ENCODE measurements around the gene GALNT15.

GALNT15 gene

DNA sequence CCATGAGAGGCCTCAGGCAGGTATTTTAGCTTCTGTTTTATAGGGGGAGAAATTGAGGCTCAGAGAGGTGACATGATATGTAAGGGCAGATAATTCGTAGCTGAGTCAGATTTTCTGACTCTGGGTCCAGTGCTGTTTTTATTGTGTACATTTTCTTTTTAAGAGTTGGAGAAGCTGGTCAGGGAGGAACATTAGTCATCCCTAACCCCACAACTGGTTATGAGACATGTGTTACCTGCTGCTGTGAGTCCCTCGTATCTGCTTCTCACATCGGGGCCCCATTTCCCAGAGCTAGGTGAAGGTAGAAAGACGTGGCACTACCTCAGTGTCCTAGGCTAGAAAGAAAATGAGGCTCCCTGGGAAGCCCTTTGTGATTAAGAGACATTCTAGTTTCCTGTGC is 28.6 kb downstream of the GALNT15 start:
- no peak overlapping the region for H3K27ac ChIP-seq (ENCODE audit: low read length)
- H3K36me3 ChIP-seq (ENCODE audit: control insufficient read depth, insufficient read depth, low read length), result no peaks in the 10 kb centered on the region
- no CpG with 5 or more reads among the region's 4 CpGs for WGBS (ENCODE audit: insufficient coverage, insufficient read length)
- no peak overlapping the region for H3K4me3 ChIP-seq (ENCODE audit: low read length)
- no peaks in the 10 kb centered on the region for H3K27me3 ChIP-seq (ENCODE audit: control insufficient read depth, insufficient read depth, low read length)
- H3K4me1 ChIP-seq (ENCODE audit: control insufficient read depth, insufficient read depth, low read length), result no peaks in the 10 kb centered on the region
- H3K9me3 ChIP-seq (ENCODE audit: control insufficient read depth, insufficient read depth, low read length), result no peaks in the 10 kb centered on the region
- no peak for DNase-seq (ENCODE audit: low read depth, low spot score)

DNA sequence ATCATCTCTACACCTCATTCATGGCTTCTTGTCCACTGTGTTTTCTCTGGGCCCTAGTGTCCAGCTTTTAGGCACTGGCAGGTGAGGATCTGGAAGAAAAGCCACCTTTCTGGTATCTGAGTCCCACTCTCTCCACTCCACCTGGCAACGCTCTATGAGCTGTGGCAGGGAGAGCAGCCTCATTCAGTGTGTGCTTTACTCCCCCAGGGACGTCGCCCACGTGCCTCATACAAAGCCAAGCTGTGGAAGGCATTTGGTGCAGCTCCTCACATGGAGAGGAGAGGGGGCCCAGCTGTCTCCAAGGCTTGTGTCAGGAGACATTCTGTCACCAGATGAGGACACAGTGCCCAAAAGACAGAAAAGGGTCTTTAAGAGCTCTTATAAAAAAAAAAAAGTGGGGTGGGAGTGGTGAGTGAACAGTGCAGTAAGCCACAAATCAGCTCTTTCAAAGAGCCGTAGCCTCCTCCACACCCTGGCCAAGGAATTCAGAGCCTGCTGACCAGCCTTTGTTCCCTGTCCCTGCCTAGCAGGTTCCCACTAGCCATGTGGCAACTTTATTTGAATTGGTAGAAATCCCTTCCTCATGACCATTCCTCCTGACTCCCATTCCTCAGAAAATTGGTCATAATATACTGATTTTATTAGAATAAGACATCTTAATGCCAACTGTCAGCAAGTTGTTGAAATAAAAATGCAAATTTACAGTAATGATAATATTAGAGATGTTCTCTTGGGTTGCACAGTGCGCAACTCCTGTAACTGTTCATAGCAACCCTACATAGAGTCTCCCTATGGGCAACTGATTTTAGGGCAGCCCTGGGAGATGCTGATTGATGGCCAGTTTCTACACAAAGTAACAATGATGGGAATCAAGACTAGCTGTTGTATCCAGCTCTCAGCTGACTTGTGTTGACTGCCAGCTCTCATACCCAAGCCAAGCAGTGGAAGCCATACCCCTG is 29.5 kb downstream of the GALNT15 start:
- H3K4me3 ChIP-seq (ENCODE audit: low read length), result no peak overlapping the region
- H3K27ac ChIP-seq (ENCODE audit: low read length), result no peak overlapping the region
- no CpG with 5 or more reads among the region's 6 CpGs for WGBS (ENCODE audit: insufficient coverage, insufficient read length)
- no peaks in the 10 kb centered on the region for H3K27me3 ChIP-seq (ENCODE audit: control insufficient read depth, insufficient read depth, low read length)
- H3K36me3 ChIP-seq (ENCODE audit: control insufficient read depth, insufficient read depth, low read length), result no peaks in the 10 kb centered on the region
- no peaks in the 10 kb centered on the region for H3K9me3 ChIP-seq (ENCODE audit: control insufficient read depth, insufficient read depth, low read length)
- H3K4me1 ChIP-seq (ENCODE audit: control insufficient read depth, insufficient read depth, low read length), result no peaks in the 10 kb centered on the region
- no peak for DNase-seq (ENCODE audit: low read depth, low spot score)

DNA sequence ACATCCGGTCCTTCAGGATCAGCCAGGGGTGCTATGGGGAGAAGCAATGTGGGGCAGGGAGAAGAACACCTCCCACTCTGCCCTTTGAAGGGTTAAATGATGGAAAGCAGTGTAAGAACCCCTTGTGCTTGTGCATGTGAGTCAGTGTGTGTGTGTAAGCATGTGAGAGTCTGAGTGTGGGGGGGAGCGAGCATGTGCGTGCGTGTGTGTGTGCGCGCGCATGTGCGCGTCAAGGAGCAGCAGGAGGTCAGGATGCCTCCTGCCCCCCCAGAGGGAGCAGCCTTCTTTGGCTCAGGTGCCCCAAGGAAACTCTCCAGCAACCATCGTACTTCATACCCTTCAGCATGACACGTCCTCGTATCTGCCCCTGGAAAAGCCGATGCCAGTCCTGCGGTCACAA is 30.3 kb downstream of the GALNT15 start:
- Histone ChIP-seq H3K4me1 (ENCODE audit: control insufficient read depth, insufficient read depth, low read length) (no peaks in the 10 kb centered on the region), H3K27me3 (ENCODE audit: control insufficient read depth, insufficient read depth, low read length) (no peaks in the 10 kb centered on the region), H3K4me3 (ENCODE audit: low read length) (no peak overlapping the region), H3K36me3 (ENCODE audit: control insufficient read depth, insufficient read depth, low read length) (no peaks in the 10 kb centered on the region), H3K27ac (ENCODE audit: low read length) (no peak overlapping the region), H3K9me3 (ENCODE audit: control insufficient read depth, insufficient read depth, low read length) (no peaks in the 10 kb centered on the region)
- no peak for DNase-seq (ENCODE audit: low read depth, low spot score)
- no CpG with 5 or more reads among the region's 14 CpGs for WGBS (ENCODE audit: insufficient coverage, insufficient read length)

DNA sequence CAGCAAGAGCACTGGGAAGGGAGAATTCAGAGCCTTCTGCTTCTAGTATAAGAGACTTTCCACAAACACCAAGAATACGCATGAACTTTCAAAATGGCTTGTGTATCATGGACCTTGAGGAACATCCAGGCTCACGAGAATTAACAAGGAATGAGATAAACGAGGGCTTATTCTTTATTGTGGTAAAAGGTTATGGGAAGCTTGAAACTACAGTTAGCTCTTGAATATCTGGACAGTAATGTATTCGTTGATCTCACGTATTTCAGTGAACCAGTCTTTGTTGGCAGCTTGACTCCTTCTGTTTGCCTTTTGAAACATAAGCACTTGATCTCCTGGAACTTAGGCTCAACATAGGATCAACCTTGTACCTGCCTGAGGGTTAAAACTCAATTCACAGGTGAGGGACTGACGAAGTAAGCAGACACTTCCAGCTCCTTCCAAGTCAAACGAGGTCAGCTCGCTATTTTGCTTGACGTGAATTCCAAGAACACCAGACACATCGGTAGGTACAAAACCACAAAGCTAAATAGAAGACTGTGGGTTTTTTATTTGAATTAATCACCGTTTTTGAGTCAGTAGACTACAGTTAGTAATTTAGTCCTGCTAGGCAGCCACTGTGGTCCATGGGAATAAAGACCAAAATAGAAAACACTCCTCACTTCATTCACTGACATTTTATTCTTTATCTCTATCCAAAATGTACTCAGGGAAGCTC is 30.8 kb downstream of the GALNT15 start:
- H3K4me1 ChIP-seq (ENCODE audit: control insufficient read depth, insufficient read depth, low read length), result no peaks in the 10 kb centered on the region
- no peaks in the 10 kb centered on the region for H3K9me3 ChIP-seq (ENCODE audit: control insufficient read depth, insufficient read depth, low read length)
- no peak for DNase-seq (ENCODE audit: low read depth, low spot score)
- H3K27ac ChIP-seq (ENCODE audit: low read length), result no peak overlapping the region
- no CpG with 5 or more reads among the region's 11 CpGs for WGBS (ENCODE audit: insufficient coverage, insufficient read length)
- H3K4me3 ChIP-seq (ENCODE audit: low read length), result no peak overlapping the region
- H3K27me3 ChIP-seq (ENCODE audit: control insufficient read depth, insufficient read depth, low read length), result no peaks in the 10 kb centered on the region
- no peaks in the 10 kb centered on the region for H3K36me3 ChIP-seq (ENCODE audit: control insufficient read depth, insufficient read depth, low read length)

DNA sequence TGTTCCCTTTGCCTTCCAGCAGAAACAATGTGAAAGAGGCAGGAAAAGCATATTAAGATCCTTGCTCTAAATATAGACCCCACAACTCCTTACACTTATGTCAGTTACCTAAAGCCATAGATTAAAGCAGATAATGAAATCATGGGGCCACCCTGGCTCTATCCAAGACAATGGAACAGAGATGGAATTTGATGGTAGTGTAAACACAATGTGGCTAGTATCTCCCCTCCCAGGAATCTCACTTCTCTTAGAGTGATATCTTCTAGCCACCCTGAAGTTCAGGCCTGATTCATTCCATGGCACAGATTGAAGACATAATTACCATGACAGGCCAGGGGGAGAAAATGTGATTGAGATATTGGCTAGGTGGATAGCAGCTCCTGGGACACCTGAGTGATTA is 32.6 kb downstream of the GALNT15 start:
- Histone ChIP-seq H3K27ac (ENCODE audit: low read length) (no peak overlapping the region), H3K27me3 (ENCODE audit: control insufficient read depth, insufficient read depth, low read length) (no peaks in the 10 kb centered on the region), H3K36me3 (ENCODE audit: control insufficient read depth, insufficient read depth, low read length) (no peaks in the 10 kb centered on the region), H3K9me3 (ENCODE audit: control insufficient read depth, insufficient read depth, low read length) (no peaks in the 10 kb centered on the region), H3K4me1 (ENCODE audit: control insufficient read depth, insufficient read depth, low read length) (no peaks in the 10 kb centered on the region), H3K4me3 (ENCODE audit: low read length) (no peak overlapping the region)
- no peak for DNase-seq (ENCODE audit: low read depth, low spot score)

DNA sequence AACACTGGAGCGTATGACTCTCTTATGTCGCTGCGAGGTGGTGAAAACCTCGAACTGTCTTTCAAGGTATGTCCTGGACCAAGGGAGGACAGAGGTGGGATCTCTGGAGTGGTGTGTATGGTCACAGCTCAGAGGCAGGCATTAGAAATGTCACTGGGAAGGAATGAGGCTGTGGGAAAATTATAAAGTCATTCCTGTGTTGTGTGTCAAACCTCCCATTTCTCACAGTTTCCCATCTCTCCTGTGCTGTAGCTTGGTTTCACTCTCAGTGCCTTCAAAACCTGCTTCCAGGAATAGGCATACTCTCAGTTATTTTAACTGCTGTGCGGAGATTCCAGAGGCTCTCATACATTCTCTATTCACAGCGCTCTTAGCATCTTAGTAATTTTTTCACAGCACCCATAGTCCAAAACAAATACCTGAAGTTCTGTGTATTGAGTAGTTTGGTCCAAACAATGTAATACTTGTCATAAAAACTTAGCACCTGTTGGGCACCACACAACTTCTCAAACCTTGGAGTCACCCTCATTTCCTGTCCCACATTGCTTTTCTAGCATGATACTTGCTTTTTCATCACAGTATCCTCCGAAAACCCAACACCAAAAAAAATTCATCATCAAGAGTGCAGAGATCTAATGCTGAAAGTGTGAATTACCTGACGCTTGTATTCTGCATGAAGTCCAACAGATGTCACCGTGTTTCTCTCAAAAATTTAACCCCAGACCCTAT is 36.9 kb downstream of the GALNT15 start:
- Histone ChIP-seq H3K9me3 (ENCODE audit: control insufficient read depth, insufficient read depth, low read length) (no peaks in the 10 kb centered on the region), H3K27ac (ENCODE audit: low read length) (no peak overlapping the region), H3K36me3 (ENCODE audit: control insufficient read depth, insufficient read depth, low read length) (no peaks in the 10 kb centered on the region), H3K4me1 (ENCODE audit: control insufficient read depth, insufficient read depth, low read length) (no peaks in the 10 kb centered on the region; the same call in 1 of the 2 replicates), H3K4me3 (ENCODE audit: low read length) (no peak overlapping the region), H3K27me3 (ENCODE audit: control insufficient read depth, insufficient read depth, low read length) (no peaks in the 10 kb centered on the region)
- DNase-seq (ENCODE audit: low read depth, low spot score), result no peak
- WGBS (ENCODE audit: insufficient coverage, insufficient read length), result no CpG with 5 or more reads among the region's 9 CpGs

DNA sequence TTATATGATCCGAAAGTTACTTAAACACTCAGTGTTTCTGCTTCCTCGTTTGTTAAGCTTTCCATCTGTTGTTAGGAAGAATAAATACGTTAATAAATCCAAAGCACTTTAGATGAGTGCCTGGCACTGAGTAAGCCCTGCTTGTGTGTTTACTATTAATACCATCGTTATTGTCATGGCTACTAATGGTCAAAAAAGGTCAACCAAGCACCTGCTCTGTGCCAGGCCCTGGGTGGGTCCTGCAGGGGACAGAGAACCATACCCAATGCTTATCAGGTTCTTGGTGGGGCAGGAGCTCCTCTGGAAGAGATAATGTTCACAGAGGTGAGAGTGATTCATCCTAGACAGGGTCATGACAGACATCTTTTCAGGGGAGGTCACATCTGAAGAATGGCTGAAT is 39.9 kb downstream of the GALNT15 start:
- Histone ChIP-seq H3K4me3 (ENCODE audit: low read length) (no peak overlapping the region), H3K27ac (ENCODE audit: low read length) (no peak overlapping the region), H3K36me3 (ENCODE audit: control insufficient read depth, insufficient read depth, low read length) (no peaks in the 10 kb centered on the region), H3K27me3 (ENCODE audit: control insufficient read depth, insufficient read depth, low read length) (no peaks in the 10 kb centered on the region), H3K4me1 (ENCODE audit: control insufficient read depth, insufficient read depth, low read length) (no peaks in the 10 kb centered on the region; the same call in 1 of the 2 replicates), H3K9me3 (ENCODE audit: control insufficient read depth, insufficient read depth, low read length) (no peaks in the 10 kb centered on the region)
- WGBS (ENCODE audit: insufficient coverage, insufficient read length), result no CpG with 5 or more reads among the region's 4 CpGs
- no peak for DNase-seq (ENCODE audit: low read depth, low spot score)

DNA sequence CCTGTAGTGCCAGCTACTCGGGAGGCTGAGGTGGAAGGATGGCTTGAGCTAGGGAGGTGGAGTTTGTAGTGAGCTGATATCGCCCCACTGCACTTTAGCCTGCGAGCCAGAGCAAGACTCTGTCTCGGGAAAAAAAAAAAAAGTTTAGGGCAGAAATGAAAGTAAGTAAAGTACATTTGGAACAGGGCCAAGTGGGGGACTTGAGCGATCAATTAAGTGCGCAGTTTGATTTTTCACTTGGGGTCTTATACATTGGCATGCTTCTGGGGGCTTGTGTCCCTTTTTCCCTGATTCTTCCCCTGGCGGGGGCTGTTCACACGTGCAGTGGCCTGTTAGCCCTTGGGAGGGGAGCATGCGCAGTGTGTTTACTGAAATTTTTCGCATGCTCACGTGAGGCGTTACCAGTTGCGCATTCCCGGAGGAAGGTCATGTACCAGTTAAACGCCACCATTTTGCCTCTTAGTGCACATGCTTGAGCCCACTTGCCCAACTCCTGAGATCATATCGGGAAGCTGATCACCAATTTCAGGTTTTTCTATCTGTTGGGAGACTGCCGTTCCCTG is 42.0 kb downstream of the GALNT15 start:
- Histone ChIP-seq H3K27me3 (ENCODE audit: control insufficient read depth, insufficient read depth, low read length) (no peaks in the 10 kb centered on the region), H3K36me3 (ENCODE audit: control insufficient read depth, insufficient read depth, low read length) (no peaks in the 10 kb centered on the region), H3K4me3 (ENCODE audit: low read length) (no peak overlapping the region), H3K4me1 (ENCODE audit: control insufficient read depth, insufficient read depth, low read length) (no peaks in the 10 kb centered on the region; the same call in 1 of the 2 replicates), H3K27ac (ENCODE audit: low read length) (no peak overlapping the region), H3K9me3 (ENCODE audit: control insufficient read depth, insufficient read depth, low read length) (no peaks in the 10 kb centered on the region)
- no CpG with 5 or more reads among the region's 17 CpGs for WGBS (ENCODE audit: insufficient coverage, insufficient read length)
- no peak for DNase-seq (ENCODE audit: low read depth, low spot score)

DNA sequence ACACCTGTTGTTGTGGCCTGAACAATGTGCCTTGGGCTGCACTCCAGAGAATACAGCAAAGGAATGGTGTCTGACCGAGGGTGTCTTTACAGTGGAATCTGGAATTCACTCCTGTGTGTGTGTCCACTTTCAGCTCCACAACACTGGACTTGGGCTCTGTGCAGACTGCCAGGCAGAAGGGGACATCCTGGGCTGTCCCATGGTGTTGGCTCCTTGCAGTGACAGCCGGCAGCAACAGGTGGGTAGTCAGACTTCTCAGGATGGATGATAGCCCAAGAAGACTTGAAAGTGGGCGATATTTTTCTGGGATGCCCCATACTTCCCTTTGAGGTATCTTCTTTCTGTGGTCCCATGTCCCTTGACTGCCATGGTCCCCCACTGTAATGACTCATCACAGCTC is 45.3 kb downstream of the GALNT15 start:
- no CpG with 5 or more reads among the region's 3 CpGs for WGBS (ENCODE audit: insufficient coverage, insufficient read length)
- H3K36me3 ChIP-seq (ENCODE audit: control insufficient read depth, insufficient read depth, low read length), result no peaks in the 10 kb centered on the region
- no peaks in the 10 kb centered on the region for H3K27me3 ChIP-seq (ENCODE audit: control insufficient read depth, insufficient read depth, low read length)
- H3K27ac ChIP-seq (ENCODE audit: low read length), result no peak overlapping the region
- no peaks in the 10 kb centered on the region for H3K9me3 ChIP-seq (ENCODE audit: control insufficient read depth, insufficient read depth, low read length)
- no peaks in the 10 kb centered on the region for H3K4me1 ChIP-seq (ENCODE audit: control insufficient read depth, insufficient read depth, low read length)
- no peak for DNase-seq (ENCODE audit: low read depth, low spot score)
- no peak overlapping the region for H3K4me3 ChIP-seq (ENCODE audit: low read length)

DNA sequence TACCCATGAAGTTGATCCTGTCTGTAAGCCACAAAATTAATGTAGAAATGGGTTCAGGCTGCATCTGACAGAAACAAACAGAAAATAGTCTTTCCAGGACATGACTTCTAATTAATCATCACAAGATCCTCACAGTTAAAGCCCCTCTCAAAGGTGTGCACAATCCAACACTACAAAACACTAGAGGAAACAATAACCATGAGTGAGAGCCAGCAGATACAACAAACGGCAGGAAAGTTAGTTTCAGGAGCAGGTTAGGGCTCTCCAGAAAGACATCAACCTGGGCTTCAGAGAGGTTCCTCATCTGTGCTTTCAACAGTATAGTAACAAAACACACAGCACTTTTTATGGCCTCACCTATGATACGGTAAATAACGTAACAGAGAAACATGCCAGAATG is 47.5 kb downstream of the GALNT15 start:
- Histone ChIP-seq H3K27me3 (ENCODE audit: control insufficient read depth, insufficient read depth, low read length) (no peaks in the 10 kb centered on the region), H3K4me1 (ENCODE audit: control insufficient read depth, insufficient read depth, low read length) (no peaks in the 10 kb centered on the region), H3K36me3 (ENCODE audit: control insufficient read depth, insufficient read depth, low read length) (no peaks in the 10 kb centered on the region), H3K27ac (ENCODE audit: low read length) (no peak overlapping the region), H3K9me3 (ENCODE audit: control insufficient read depth, insufficient read depth, low read length) (no peaks in the 10 kb centered on the region), H3K4me3 (ENCODE audit: low read length) (no peak overlapping the region)
- DNase-seq (ENCODE audit: low read depth, low spot score), result no peak
- no CpG with 5 or more reads among the region's 3 CpGs for WGBS (ENCODE audit: insufficient coverage, insufficient read length)
